H1 (cell line): ENCODE results near the gene CARD14. TPM values are rescaled to one million over a fixed set of nuclear protein-coding genes. Genes with fewer than 3 reads are reported as not detected.

Experiments
- CTCF ChIA-PET: fragments of 300-600 bp; sonication (Branson Sonifier 250); formaldehyde crosslinking; loops from one replicate; lab custom pipeline; 2021; ENCODE audit not compliant: partially characterized antibody; lab: Charles Lee
- POLR2A ChIA-PET: fragments of 300-600 bp; sonication (Branson Sonifier 250); formaldehyde crosslinking; loops from one replicate; lab custom pipeline; 2021; ENCODE audit warnings: inconsistent platforms; ENCODE audit not compliant: partially characterized antibody; lab: Charles Lee
- DNase-seq, 2 experiments: peaks; one replicate each; pipeline versions ENCODE4 v3.0.0 to v3.0.0-alpha.2; 2010 to 2022; ENCODE audit warnings: low spot score in 2 of 2, low read depth in 1 of 2, mixed read lengths in 1 of 2
- FAIRE-seq: peaks from 2 replicates; lab custom pipeline; 2011; peaks lifted over from hg19 to GRCh38; lab: Jason Lieb, UNC
- H2AFZ ChIP-seq: 2 replicates; pipeline ENCODE4 v1.8.1; 2012; ENCODE audit warnings: low read length, inconsistent platforms
- H2AK5ac ChIP-seq: 2 replicates; pipeline ENCODE4 v1.6.1; 2013; ENCODE audit warnings: low read depth, low read length
- H2BK120ac ChIP-seq: replicated peaks from 2 replicates; pipeline ENCODE3; 2013; ENCODE audit warnings: low read depth, low read length, inconsistent platforms
- H2BK12ac ChIP-seq: 2 replicates; pipeline ENCODE4 v1.6.1; 2013; ENCODE audit warnings: low read depth, low read length
- H2BK15ac ChIP-seq: 2 replicates; pipeline ENCODE4 v1.6.1; 2013; ENCODE audit warnings: low read length
- H2BK20ac ChIP-seq: 2 replicates; pipeline ENCODE4 v1.6.1; 2013; ENCODE audit warnings: low read length
- H2BK5ac ChIP-seq: 2 replicates; pipeline ENCODE4 v1.6.1; 2013; ENCODE audit warnings: low read depth, low read length
- H3K14ac ChIP-seq: 2 replicates; pipeline ENCODE4 v1.6.1; 2013; ENCODE audit warnings: inconsistent platforms; ENCODE audit not compliant: insufficient read length
- H3K18ac ChIP-seq: 2 replicates; pipeline ENCODE4 v1.6.1; 2013; ENCODE audit warnings: low read length; ENCODE audit errors: extremely low read depth
- H3K23ac ChIP-seq: 2 replicates; pipeline ENCODE4 v1.6.1; 2013; ENCODE audit warnings: inconsistent platforms; ENCODE audit not compliant: insufficient read length
- H3K23me2 ChIP-seq: 2 replicates; pipeline ENCODE4 v1.6.1; 2013; ENCODE audit warnings: low read depth, low read length
- H3K27ac ChIP-seq: 2 replicates; pipeline ENCODE4 v1.6.1; 2011; ENCODE audit warnings: low read depth, low read length, inconsistent platforms
- H3K27me3 ChIP-seq, 4 experiments: replicated peaks in 1 of 4; 1 replicate in 1 of 4; 2 replicates in 3 of 4; pipeline versions ENCODE4 v1.6.1 to v1.8.1; 2011 to 2013; ENCODE audit warnings: low read length in 3 of 4, mild to moderate bottlenecking in 3 of 4, inconsistent platforms in 2 of 4, mixed read lengths in 2 of 4, moderate library complexity in 1 of 4; ENCODE audit not compliant: control insufficient read depth in 3 of 4, insufficient read depth in 3 of 4; ENCODE audit errors: extremely low read depth in 1 of 4
- H3K36me3 ChIP-seq, 4 experiments: 2 replicates each; pipeline versions ENCODE4 v1.6.1 to v1.8.1; 2011 to 2013; ENCODE audit warnings: mild to moderate bottlenecking in 4 of 4, low read length in 3 of 4, moderate library complexity in 2 of 4, control low read depth in 1 of 4, inconsistent platforms in 1 of 4; ENCODE audit not compliant: insufficient read depth in 4 of 4, control insufficient read depth in 2 of 4
- H3K4ac ChIP-seq: replicated peaks from 2 replicates; pipeline ENCODE3; 2013; ENCODE audit warnings: low read length, low read depth, mixed read lengths, inconsistent platforms; ENCODE audit not compliant: insufficient read length
- H3K4me1 ChIP-seq, 4 experiments: replicated peaks in 1 of 4; 1 replicate in 1 of 4; 2 replicates in 3 of 4; pipeline versions ENCODE4 v1.6.1 to v1.8.1; 2011 to 2013; ENCODE audit warnings: low read length in 3 of 4, inconsistent platforms in 2 of 4, mixed read lengths in 1 of 4; ENCODE audit not compliant: insufficient read depth in 4 of 4, control insufficient read depth in 3 of 4
- H3K4me2 ChIP-seq, 2 experiments: 2 replicates each; pipeline versions ENCODE4 v1.6.1 to v1.8.1; 2011 to 2013; ENCODE audit warnings: low read depth in 2 of 2, low read length in 2 of 2, control low read depth in 1 of 2, inconsistent platforms in 1 of 2, mild to moderate bottlenecking in 1 of 2; ENCODE audit not compliant: insufficient read depth in 1 of 2
- H3K4me3 ChIP-seq, 4 experiments: fragments of 200-600, 300-600 bp in 1 of 4; sonication (generic), shearing (Covaris generic), sonication (Bioruptor Twin) in 1 of 4; 2 replicates each; pipeline versions ENCODE4 v1.5.1 to v1.8.1; 2011 to 2016; ENCODE audit warnings: low read length in 4 of 4, low read depth in 3 of 4, control low read depth in 2 of 4, inconsistent platforms in 2 of 4, mild to moderate bottlenecking in 2 of 4, mixed read lengths in 1 of 4, moderate library complexity in 1 of 4; ENCODE audit not compliant: insufficient read depth in 2 of 4; ENCODE audit errors: extremely low read depth in 1 of 4
- H3K56ac ChIP-seq: replicated peaks from 2 replicates; pipeline ENCODE3; 2013; ENCODE audit warnings: low read depth, mild to moderate bottlenecking, mixed read lengths, low read length, inconsistent platforms; ENCODE audit not compliant: insufficient read length
- H3K79me1 ChIP-seq: 2 replicates; pipeline ENCODE4 v1.6.1; 2013; ENCODE audit warnings: low read depth, low read length, control low read depth
- H3K79me2 ChIP-seq, 2 experiments: 2 replicates each; pipeline versions ENCODE4 v1.6.1 to v1.8.1; 2012 to 2013; ENCODE audit warnings: low read length in 2 of 2, mild to moderate bottlenecking in 2 of 2, inconsistent platforms in 1 of 2; ENCODE audit not compliant: insufficient read depth in 2 of 2, control insufficient read depth in 1 of 2
- H3K9ac ChIP-seq, 4 experiments: replicated peaks in 1 of 4; 1 replicate in 1 of 4; 2 replicates in 3 of 4; pipeline versions ENCODE4 v1.6.1 to v1.8.1; 2011 to 2013; ENCODE audit warnings: low read depth in 3 of 4, low read length in 3 of 4, control low read depth in 2 of 4, mild to moderate bottlenecking in 2 of 4, moderate library complexity in 2 of 4, inconsistent platforms in 1 of 4; ENCODE audit errors: extremely low read depth in 1 of 4
- H3K9me3 ChIP-seq, 2 experiments: 2 replicates each; pipeline versions ENCODE4 v1.6.1 to v1.8.1; 2012 to 2013; ENCODE audit warnings: mild to moderate bottlenecking in 2 of 2, moderate library complexity in 2 of 2, control low read depth in 1 of 2, inconsistent platforms in 1 of 2, low read depth in 1 of 2, low read length in 1 of 2, mixed read lengths in 1 of 2; ENCODE audit not compliant: insufficient read depth in 2 of 2
- H4K20me1 ChIP-seq, 2 experiments: replicated peaks in 1 of 2; 2 replicates each; pipeline versions ENCODE3 to v1.8.1; 2011 to 2013; ENCODE audit warnings: inconsistent platforms in 2 of 2, low read length in 2 of 2, mild to moderate bottlenecking in 1 of 2; ENCODE audit not compliant: insufficient read depth in 2 of 2, control insufficient read depth in 1 of 2
- H4K5ac ChIP-seq: 2 replicates; pipeline ENCODE4 v1.6.1; 2013; ENCODE audit warnings: low read length, low read depth, mixed read lengths, inconsistent platforms; ENCODE audit not compliant: insufficient read length
- H4K8ac ChIP-seq: 2 replicates; pipeline ENCODE4 v1.8.0; 2013; ENCODE audit warnings: mild to moderate bottlenecking, moderate library complexity, low read length, inconsistent platforms; ENCODE audit not compliant: insufficient read depth; ENCODE audit errors: extremely low read depth
- H4K91ac ChIP-seq: replicated peaks from 2 replicates; pipeline ENCODE3; 2013; ENCODE audit warnings: low read length, mixed read lengths, inconsistent platforms; ENCODE audit not compliant: insufficient read length
- WGBS, 2 experiments: shearing (Covaris generic) in 1 of 2; methylation state at CpG; one replicate each; pipeline versions ENCODE4 v1.1.6 to v1.1.7; 2013 to 2015; ENCODE audit warnings: low lambda C conversion rate in 2 of 2, mixed read lengths in 2 of 2, inconsistent platforms in 1 of 2, low coverage in 1 of 2, missing lambda C conversion rate in 1 of 2; ENCODE audit not compliant: insufficient replicate concordance in 2 of 2, insufficient coverage in 1 of 2, insufficient read length in 1 of 2; ENCODE audit errors: extremely low coverage in 1 of 2, missing lambda C conversion rate in 1 of 2; 5-methylcytosine and 5-hydroxymethylcytosine counted together
- polyA plus RNA-seq, 7 experiments: library from polyadenylated mRNA; depleted of rRNA in 3 of 7; stranded (reverse) in 5 of 7; unstranded in 2 of 7; fragments of >200 nt in 5 of 7; fragments of 200-250 nt in 2 of 7; gene quantifications; 1 replicate in 5 of 7; 2 replicates in 1 of 7; 4 replicates in 1 of 7; pipeline versions ENCODE4 v1.2.1 to v1.2.3, GENCODE V29; 2011 to 2013; ENCODE audit warnings: missing spikeins in 2 of 7, mixed read lengths in 2 of 7
- total RNA-seq: library from RNA; stranded (reverse); fragmentation: NEBNext Ultra II Directional; extraction: Animal tissue kit (Norgen Biotek cat#: 25700); gene quantifications from 2 replicates; pipeline ENCODE4 v1.2.1, GENCODE V29; 2021

Gene CARD14
- total and polyA plus RNA-seq, 2 of the 8 experiments (the other 6 are each of a cell fraction or from before 2014, with no cell fraction given) = 0.08 TPM; not detected in 1

DNA sequence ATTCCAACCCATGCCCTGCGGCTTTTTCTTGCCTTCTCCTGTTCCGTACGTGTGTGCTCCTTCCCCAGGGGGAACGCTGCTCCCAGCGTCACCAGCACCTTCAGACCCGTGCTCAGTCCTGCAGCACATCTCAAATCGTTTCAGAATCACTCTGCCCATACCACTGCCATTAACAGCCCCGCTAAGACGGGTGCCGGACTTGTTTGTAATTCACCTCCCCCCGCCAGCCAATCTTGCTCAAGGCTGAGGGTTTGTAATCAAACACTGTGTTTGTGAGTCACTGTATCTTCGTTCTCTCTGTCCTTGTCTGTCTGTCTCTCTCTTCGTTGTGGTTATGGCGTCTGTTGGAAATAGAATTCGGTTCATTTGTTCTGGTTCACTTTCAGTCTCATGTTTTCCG is 17.3 kb downstream of the CARD14 start:
- no peak overlapping the region for H3K18ac ChIP-seq
- no peak overlapping the region for H3K9ac ChIP-seq
- no peak overlapping the region for H3K23ac ChIP-seq
- no peak overlapping the region for H2BK120ac ChIP-seq
- no peak overlapping the region for H3K4me3 ChIP-seq
- no peaks in the 10 kb centered on the region for H3K36me3 ChIP-seq
- no peak overlapping the region for H3K56ac ChIP-seq
- no peak for FAIRE-seq
- H3K4ac ChIP-seq = no peak overlapping the region
- H3K79me1 ChIP-seq = no peaks in the 10 kb centered on the region; the same call in 1 of the 2 replicates
- no peak overlapping the region for H4K8ac ChIP-seq
- H4K5ac ChIP-seq = no peak overlapping the region
- no peak overlapping the region for H2BK5ac ChIP-seq
- no peaks in the 10 kb centered on the region for H3K79me2 ChIP-seq
- 0 out of 2 replicates have a peak overlapping the region, but pooled peaks have one; percentile 63 for H2BK15ac ChIP-seq
- H3K4me2 ChIP-seq = no peak overlapping the region
- no peak overlapping the region for H4K91ac ChIP-seq
- POLR2A ChIA-PET = interaction anchor here (1.4 to 1.8 kb wide), 4 partner anchors 9 to 40 kb away, joined by 3 to 5 read pairs (median 4); partner anchors contain the start of gene EIF4A3
- H2BK12ac ChIP-seq = no peak overlapping the region
- H3K14ac ChIP-seq = no peak overlapping the region
- H2BK20ac ChIP-seq = no peak overlapping the region
- no peaks in the 10 kb centered on the region for H3K23me2 ChIP-seq
- no peak overlapping the region for H2AK5ac ChIP-seq
- DNase-seq = no peak
- no peaks in the 10 kb centered on the region for H3K9me3 ChIP-seq
- 89% methylated on average over 16 of the region's 16 CpGs; no CpG with 5 or more reads in 1 of the 2 experiments for WGBS, 2 experiments
- H3K27me3 ChIP-seq = no peaks in the 10 kb centered on the region; a peak in 1 of 7 replicates
- CTCF ChIA-PET = interaction anchor here (1.2 to 8.9 kb wide), 3 partner anchors 9 to 66 kb away, joined by 3 to 73 read pairs (median 5); no protein-coding TSS in a partner anchor
- no peak overlapping the region for H2AFZ ChIP-seq
- no peak overlapping the region for H3K27ac ChIP-seq
- H3K4me1 ChIP-seq = no peaks in the 10 kb centered on the region
- no peaks in the 10 kb centered on the region for H4K20me1 ChIP-seq
